Right atrium auricular region (tissue), 2 donors: ENCODE data around the gene MINPP1. TPM values are rescaled to one million over a fixed set of nuclear protein-coding genes. Genes with fewer than 3 reads are reported as not detected.

ENCODE experiments used
- DNase-seq: peaks from one replicate; pipeline ENCODE4 v3.0.0-alpha.2; 2019; ENCODE audit warnings: low spot score
- H3K27ac ChIP-seq, 2 donors: fragments of 200-600 bp; sonication (generic); 1 replicate in 1 of 2; 2 replicates in 1 of 2; pipeline ENCODE4 v1.5.1; 2016 to 2019
- H3K27me3 ChIP-seq, 2 donors: fragments of 200-600 bp; sonication (generic); one replicate each; pipeline versions ENCODE4 v1.5.1 to v1.6.0; 2017 to 2019
- H3K36me3 ChIP-seq: fragments of 200-600 bp; sonication (generic); one replicate; pipeline ENCODE4 v1.5.1; 2016
- H3K4me1 ChIP-seq, 2 donors: fragments of 200-600 bp; sonication (generic); one replicate each; pipeline versions ENCODE4 v1.5.1 to v1.6.0; 2017 to 2019
- H3K4me3 ChIP-seq, 2 donors: fragments of 200-600 bp; sonication (generic); 1 replicate in 1 of 2; 2 replicates in 1 of 2; pipeline ENCODE4 v1.5.1; 2017 to 2019; ENCODE audit warnings: mild to moderate bottlenecking in 1 of 2, moderate library complexity in 1 of 2
- H3K9me3 ChIP-seq, 2 donors: fragments of 200-600 bp; sonication (generic); one replicate each; pipeline ENCODE4 v1.5.1; 2019
- total RNA-seq, 2 donors: library from RNA; depleted of rRNA; stranded (reverse); fragments of >200 nt; gene quantifications; one replicate each; pipeline ENCODE4 v1.1.0, GENCODE V29; 2016
- TF ChIP-seq, protein P1 (sequence below), 2 donors: fragments of 200-600 bp; sonication (generic); IDR thresholded peaks; one replicate each; pipeline ENCODE4 v1.5.1; 2019; ENCODE audit warnings: antibody characterized with exemption in 2 of 2

The MINPP1 gene
- total RNA-seq, 2 donors from 2014 or later: 9.9 to 10.6 TPM

DNA sequence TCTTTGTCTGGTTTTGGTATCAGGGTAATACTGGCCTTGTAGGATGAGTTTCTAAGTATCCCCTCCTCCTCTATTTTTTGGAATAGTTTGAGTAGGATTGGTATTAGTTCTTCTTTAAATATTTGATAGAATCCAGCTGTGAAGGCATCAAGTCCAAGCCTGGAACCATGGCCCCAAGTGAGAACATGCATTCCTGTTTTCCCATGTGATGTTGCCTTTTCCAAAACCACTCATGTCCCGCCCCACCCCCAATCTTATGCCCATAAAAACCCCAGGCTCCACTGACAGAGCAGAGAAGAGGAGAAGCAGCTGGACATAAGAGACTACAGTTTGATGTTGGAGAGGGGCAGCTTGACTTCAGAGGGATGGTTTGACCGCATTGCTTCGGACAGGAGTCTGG lies 71.2 kb downstream of the MINPP1 start:
- Histone ChIP-seq H3K4me1 (no peaks in the 10 kb centered on the region), H3K36me3 (no peaks in the 10 kb centered on the region), H3K9me3 (peaks cover 0 to 7% of the 10 kb centered on the region in 2 donors), H3K4me3 (no peak overlapping the region), H3K27ac (no peak overlapping the region), H3K27me3 (no peaks in the 10 kb centered on the region)
- TF ChIP-seq, protein P1, sequence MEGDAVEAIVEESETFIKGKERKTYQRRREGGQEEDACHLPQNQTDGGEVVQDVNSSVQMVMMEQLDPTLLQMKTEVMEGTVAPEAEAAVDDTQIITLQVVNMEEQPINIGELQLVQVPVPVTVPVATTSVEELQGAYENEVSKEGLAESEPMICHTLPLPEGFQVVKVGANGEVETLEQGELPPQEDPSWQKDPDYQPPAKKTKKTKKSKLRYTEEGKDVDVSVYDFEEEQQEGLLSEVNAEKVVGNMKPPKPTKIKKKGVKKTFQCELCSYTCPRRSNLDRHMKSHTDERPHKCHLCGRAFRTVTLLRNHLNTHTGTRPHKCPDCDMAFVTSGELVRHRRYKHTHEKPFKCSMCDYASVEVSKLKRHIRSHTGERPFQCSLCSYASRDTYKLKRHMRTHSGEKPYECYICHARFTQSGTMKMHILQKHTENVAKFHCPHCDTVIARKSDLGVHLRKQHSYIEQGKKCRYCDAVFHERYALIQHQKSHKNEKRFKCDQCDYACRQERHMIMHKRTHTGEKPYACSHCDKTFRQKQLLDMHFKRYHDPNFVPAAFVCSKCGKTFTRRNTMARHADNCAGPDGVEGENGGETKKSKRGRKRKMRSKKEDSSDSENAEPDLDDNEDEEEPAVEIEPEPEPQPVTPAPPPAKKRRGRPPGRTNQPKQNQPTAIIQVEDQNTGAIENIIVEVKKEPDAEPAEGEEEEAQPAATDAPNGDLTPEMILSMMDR (IDR thresholded peaks at IDR 0.05): no peak
- DNase-seq: no peak

DNA sequence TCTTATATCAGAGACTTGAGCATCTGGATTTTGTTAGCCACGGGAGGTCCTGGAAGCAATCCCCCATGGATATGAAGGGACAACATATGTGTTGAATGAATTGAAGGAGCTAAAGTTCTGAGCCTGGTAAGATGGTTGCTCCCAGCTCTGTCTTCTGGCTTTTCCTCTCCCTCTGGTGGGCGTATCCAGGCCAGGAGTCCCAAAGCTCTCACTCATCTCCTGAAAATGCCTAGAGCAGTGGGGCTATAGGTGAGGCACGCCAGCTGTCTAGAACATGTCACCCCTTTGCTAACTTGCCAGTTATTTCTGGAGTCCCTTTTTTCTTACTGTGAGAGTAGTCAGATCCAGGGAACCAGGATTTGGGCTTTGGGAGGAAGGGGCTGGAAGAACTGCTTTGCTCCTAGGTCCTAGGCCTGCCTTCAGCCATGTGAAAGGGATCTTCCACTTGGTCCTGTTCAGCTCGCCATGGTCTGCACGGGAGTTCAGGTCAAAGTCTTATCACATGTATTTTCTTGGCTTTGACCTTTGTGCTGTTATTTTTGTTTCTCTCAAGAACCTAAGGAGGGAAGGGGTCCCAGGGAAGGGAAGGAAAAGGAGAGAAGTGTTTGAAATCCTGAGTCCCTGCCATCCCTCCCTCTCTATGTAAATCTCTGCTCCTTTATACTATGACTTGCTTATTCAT lies 73.6 kb downstream of the MINPP1 start:
- H3K4me1 ChIP-seq: no peaks in the 10 kb centered on the region
- no peak for DNase-seq
- H3K9me3 ChIP-seq: no peaks in the 10 kb centered on the region
- no peaks in the 10 kb centered on the region for H3K36me3 ChIP-seq
- TF ChIP-seq, protein P1 (IDR thresholded peaks at IDR 0.05): no peak
- no peak overlapping the region for H3K27ac ChIP-seq
- H3K4me3 ChIP-seq: no peak overlapping the region
- no peaks in the 10 kb centered on the region for H3K27me3 ChIP-seq

DNA sequence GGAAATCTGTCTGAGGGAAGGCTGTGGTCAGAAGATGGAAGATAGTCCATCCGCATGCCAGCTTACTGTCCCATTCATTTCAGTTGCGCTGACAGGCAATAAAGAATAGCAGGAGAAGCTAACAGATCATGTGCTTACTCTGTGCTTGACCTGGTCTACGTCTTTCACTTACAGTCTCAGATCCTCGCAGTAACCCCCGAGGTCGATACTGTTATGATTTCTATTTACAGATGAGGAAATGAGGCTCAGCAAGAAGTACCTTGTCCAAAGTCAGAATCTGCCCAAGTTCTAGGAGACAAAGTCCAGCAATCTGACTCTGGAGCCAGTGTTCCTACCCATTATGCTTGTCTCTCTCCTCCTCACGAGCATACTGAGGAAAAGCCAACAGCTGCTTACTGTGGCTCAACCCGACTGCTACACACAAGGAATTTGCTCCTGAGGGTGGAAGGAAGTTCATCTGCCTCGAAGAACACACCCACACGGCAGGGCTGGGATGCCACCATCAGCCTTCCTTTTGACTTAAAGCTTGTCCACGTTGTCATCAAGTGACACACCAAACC lies 74.2 kb downstream of the MINPP1 start:
- no peaks in the 10 kb centered on the region for H3K27me3 ChIP-seq
- TF ChIP-seq, protein P1 (IDR thresholded peaks at IDR 0.05): no peak
- H3K27ac ChIP-seq: no peak overlapping the region
- no peak for DNase-seq
- H3K4me3 ChIP-seq: no peak overlapping the region
- no peaks in the 10 kb centered on the region for H3K9me3 ChIP-seq
- H3K36me3 ChIP-seq: no peaks in the 10 kb centered on the region
- no peaks in the 10 kb centered on the region for H3K4me1 ChIP-seq

DNA sequence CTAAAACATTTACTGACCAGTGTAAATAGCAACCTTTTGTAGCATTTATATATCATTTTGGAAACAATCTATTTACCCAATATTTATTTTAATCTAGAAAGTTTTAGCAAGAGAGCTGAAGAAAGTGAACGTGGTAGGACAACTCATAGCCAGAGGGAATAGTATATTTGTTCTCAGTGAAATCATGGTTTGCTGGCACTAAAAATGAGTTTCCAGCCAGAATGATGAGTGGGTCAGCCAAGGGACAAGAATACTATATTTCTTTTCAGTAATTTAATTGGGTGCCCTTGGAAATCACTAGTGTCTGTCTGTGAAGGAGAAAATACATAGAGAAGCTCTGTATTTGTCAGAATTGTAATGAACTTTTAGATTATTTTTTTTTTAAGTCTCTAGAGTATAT lies 74.9 kb downstream of the MINPP1 start:
- no peak overlapping the region for H3K4me3 ChIP-seq
- no peak overlapping the region for H3K27ac ChIP-seq
- H3K4me1 ChIP-seq: no peaks in the 10 kb centered on the region
- H3K27me3 ChIP-seq: no peaks in the 10 kb centered on the region
- no peak for DNase-seq
- no peaks in the 10 kb centered on the region for H3K9me3 ChIP-seq
- H3K36me3 ChIP-seq: no peaks in the 10 kb centered on the region
- TF ChIP-seq, protein P1 (IDR thresholded peaks at IDR 0.05): no peak

DNA sequence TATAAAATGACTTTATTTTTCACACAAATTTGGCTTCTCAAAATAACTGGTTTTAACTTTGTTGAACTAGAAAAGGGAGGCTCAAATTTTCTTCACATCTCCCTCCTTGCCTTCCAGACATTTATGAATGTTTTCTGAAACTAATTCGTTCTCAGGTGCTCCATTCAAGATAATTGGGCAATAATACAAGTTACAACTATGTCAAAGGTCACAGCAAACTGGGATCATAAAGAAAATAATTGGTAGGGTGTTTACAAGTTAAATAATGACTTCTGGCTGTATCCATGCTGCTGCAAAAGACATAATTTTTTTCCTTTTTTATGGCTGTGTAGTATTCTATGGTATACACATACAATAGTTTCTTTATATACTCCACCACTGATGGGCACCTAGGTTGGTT lies 75.3 kb downstream of the MINPP1 start:
- Histone ChIP-seq H3K9me3 (no peaks in the 10 kb centered on the region), H3K36me3 (no peaks in the 10 kb centered on the region), H3K27me3 (no peaks in the 10 kb centered on the region), H3K4me1 (no peaks in the 10 kb centered on the region), H3K4me3 (no peak overlapping the region), H3K27ac (no peak overlapping the region)
- TF ChIP-seq, protein P1 (IDR thresholded peaks at IDR 0.05): no peak
- no peak for DNase-seq
